Keratinocyte (primary cell): ENCODE data around the gene NCK2. TPM values are rescaled to one million over a fixed set of nuclear protein-coding genes. Genes with fewer than 3 reads are reported as not detected.

Source experiments
- DNase-seq: peaks from one replicate; pipeline ENCODE4 v3.0.0-alpha.2; 2011; ENCODE audit warnings: low read depth, missing footprints, low spot score
- FAIRE-seq: peaks from 2 replicates; lab custom pipeline; 2011; peaks lifted over from hg19 to GRCh38; lab: Jason Lieb, UNC
- H2AFZ ChIP-seq: 2 replicates; pipeline ENCODE4 v1.6.0; 2012; ENCODE audit warnings: low read length, control low read depth, inconsistent platforms; ENCODE audit not compliant: control insufficient read depth
- H3K27ac ChIP-seq: 2 replicates; pipeline ENCODE4 v1.5.1; 2011; ENCODE audit warnings: low read length; ENCODE audit not compliant: control insufficient read depth, insufficient read depth
- H3K27me3 ChIP-seq: 3 replicates; pipeline ENCODE4 v1.6.0; 2011; ENCODE audit warnings: low read length; ENCODE audit not compliant: control insufficient read depth, insufficient read depth; ENCODE audit errors: extremely low read depth
- H3K36me3 ChIP-seq, 2 experiments: 2 replicates in 1 of 2; 3 replicates in 1 of 2; pipeline ENCODE4 v1.5.1; 2011; ENCODE audit warnings: low read length in 2 of 2, mild to moderate bottlenecking in 1 of 2; ENCODE audit not compliant: control insufficient read depth in 2 of 2, insufficient read depth in 2 of 2; ENCODE audit errors: extremely low read depth in 1 of 2
- H3K4me1 ChIP-seq: 3 replicates; pipeline ENCODE4 v1.5.1; 2011; ENCODE audit warnings: low read length; ENCODE audit not compliant: control insufficient read depth, insufficient read depth; ENCODE audit errors: extremely low read depth
- H3K4me2 ChIP-seq: 3 replicates; pipeline ENCODE4 v1.6.0; 2011; ENCODE audit warnings: low read depth, low read length; ENCODE audit not compliant: control insufficient read depth, insufficient read depth; ENCODE audit errors: extremely low read depth
- H3K4me3 ChIP-seq, 3 experiments: fragments of 200-600 bp in 1 of 3; sonication (generic) in 1 of 3; 2 replicates in 2 of 3; 3 replicates in 1 of 3; pipeline ENCODE4 v1.5.1; 2011 to 2016; ENCODE audit warnings: low read length in 3 of 3, mild to moderate bottlenecking in 3 of 3, control low read depth in 2 of 3, inconsistent platforms in 1 of 3, low read depth in 1 of 3, mixed read lengths in 1 of 3, mixed run types in 1 of 3, moderate library complexity in 1 of 3; ENCODE audit not compliant: control insufficient read depth in 2 of 3, insufficient read depth in 2 of 3; ENCODE audit errors: extremely low read depth in 1 of 3
- H3K79me2 ChIP-seq: 2 replicates; pipeline ENCODE4 v1.6.0; 2012; ENCODE audit warnings: low read length; ENCODE audit not compliant: control insufficient read depth, insufficient read depth
- H3K9ac ChIP-seq: 3 replicates; pipeline ENCODE4 v1.6.0; 2011; ENCODE audit warnings: low read length; ENCODE audit not compliant: control insufficient read depth, insufficient read depth; ENCODE audit errors: extremely low read depth
- H3K9me1 ChIP-seq: 3 replicates; pipeline ENCODE4 v1.6.0; 2011; ENCODE audit warnings: low read length; ENCODE audit not compliant: control insufficient read depth, insufficient read depth; ENCODE audit errors: extremely low read depth
- H3K9me3 ChIP-seq: 2 replicates; pipeline ENCODE4 v1.5.1; 2012; ENCODE audit warnings: low read depth, low read length; ENCODE audit not compliant: control insufficient read depth
- H4K20me1 ChIP-seq: 3 replicates; pipeline ENCODE4 v1.6.0; 2011; ENCODE audit warnings: low read length; ENCODE audit not compliant: control insufficient read depth, insufficient read depth; ENCODE audit errors: extremely low read depth
- EZH2 ChIP-seq: IDR thresholded peaks from one replicate; pipeline ENCODE4 v1.6.1; 2012; ENCODE audit warnings: inconsistent platforms, mild to moderate bottlenecking, low read length, moderate library complexity
- dilution Hi-C: fragments of 300-500 bp; cut with MboI; formaldehyde crosslinking; loops from one replicate; pipeline ENCODE4 v1.7.0; 2020; ENCODE audit warnings: low sequenced_read_pairs; ENCODE audit not compliant: extremely low pct_ligation_motif_present
- polyA plus RNA-seq, 5 experiments: library from polyadenylated mRNA; depleted of rRNA in 3 of 5; stranded (reverse) in 3 of 5; stranded (forward) in 1 of 5; unstranded in 1 of 5; fragments of >200 nt; gene quantifications; 1 replicate in 1 of 5; 2 replicates in 3 of 5; 3 replicates in 1 of 5; pipeline versions ENCODE4 v1.2.1 to v1.2.3, GENCODE V29; 2011 to 2012; ENCODE audit warnings: missing spikeins in 2 of 5, low read depth in 1 of 5, low replicate concordance in 1 of 5
- TF ChIP-seq, protein P1 (sequence below), 3 experiments: IDR thresholded peaks in 1 of 3; conservative IDR thresholded peaks in 1 of 3; optimal IDR thresholded peaks in 1 of 3; 2 replicates in 2 of 3; 3 replicates in 1 of 3; pipeline versions ENCODE3 to v1.5.1; 2011; ENCODE audit warnings: low read length in 3 of 3, mild to moderate bottlenecking in 3 of 3, moderate library complexity in 2 of 3, control low read depth in 1 of 3, inconsistent platforms in 1 of 3; ENCODE audit not compliant: insufficient read depth in 2 of 3; ENCODE audit errors: extremely low read depth in 1 of 3

Gene NCK2
- polyA plus RNA-seq, 1 donor (not counting 4 experiments of a cell fraction or from before 2014, with no cell fraction given): 31.4 TPM

DNA sequence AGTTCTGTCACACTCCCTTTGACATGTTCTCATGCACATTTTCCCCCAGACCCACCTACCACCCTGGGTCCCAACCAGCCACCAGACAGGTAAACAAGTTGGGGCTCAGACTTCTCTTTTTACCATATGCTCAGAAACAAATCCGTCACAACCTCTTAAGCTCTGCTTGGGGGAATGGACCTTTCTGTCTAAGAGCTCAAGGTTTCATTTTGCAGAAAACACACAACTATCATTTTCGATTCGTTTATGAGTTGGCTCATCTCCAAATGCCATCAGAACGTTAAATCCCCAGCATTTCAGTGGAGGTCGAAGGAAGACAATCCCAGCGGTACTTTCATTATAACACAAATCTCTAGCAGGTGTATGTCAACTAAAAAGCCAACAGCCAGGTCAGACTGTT is 30.6 kb upstream of the NCK2 start:
- no peak for DNase-seq
- Histone ChIP-seq H3K4me2 (no peak overlapping the region), H2AFZ (no peak overlapping the region), H3K9ac (no peak overlapping the region), H3K36me3 (no peaks in the 10 kb centered on the region), H3K27ac (no peak overlapping the region), H3K9me1 (no peaks in the 10 kb centered on the region), H3K79me2 (no peaks in the 10 kb centered on the region), H4K20me1 (no peaks in the 10 kb centered on the region), H3K4me3 (no peak overlapping the region), H3K27me3 (no peaks in the 10 kb centered on the region), H3K4me1 (peaks cover 25% of the 10 kb centered on the region), H3K9me3 (no peaks in the 10 kb centered on the region)
- dilution Hi-C loops: no loop called here
- TF ChIP-seq, protein P1, sequence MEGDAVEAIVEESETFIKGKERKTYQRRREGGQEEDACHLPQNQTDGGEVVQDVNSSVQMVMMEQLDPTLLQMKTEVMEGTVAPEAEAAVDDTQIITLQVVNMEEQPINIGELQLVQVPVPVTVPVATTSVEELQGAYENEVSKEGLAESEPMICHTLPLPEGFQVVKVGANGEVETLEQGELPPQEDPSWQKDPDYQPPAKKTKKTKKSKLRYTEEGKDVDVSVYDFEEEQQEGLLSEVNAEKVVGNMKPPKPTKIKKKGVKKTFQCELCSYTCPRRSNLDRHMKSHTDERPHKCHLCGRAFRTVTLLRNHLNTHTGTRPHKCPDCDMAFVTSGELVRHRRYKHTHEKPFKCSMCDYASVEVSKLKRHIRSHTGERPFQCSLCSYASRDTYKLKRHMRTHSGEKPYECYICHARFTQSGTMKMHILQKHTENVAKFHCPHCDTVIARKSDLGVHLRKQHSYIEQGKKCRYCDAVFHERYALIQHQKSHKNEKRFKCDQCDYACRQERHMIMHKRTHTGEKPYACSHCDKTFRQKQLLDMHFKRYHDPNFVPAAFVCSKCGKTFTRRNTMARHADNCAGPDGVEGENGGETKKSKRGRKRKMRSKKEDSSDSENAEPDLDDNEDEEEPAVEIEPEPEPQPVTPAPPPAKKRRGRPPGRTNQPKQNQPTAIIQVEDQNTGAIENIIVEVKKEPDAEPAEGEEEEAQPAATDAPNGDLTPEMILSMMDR (optimal IDR thresholded peaks at IDR 0.05 in 1 of 3, IDR thresholded peaks at IDR 0.05 in 1 of 3, conservative IDR thresholded peaks at IDR 0.05 in 1 of 3; ENCODE audit: extremely low read depth in 1 of 3, insufficient read depth in 2 of 3, low read length in 3 of 3): no peak
- no peak for TF ChIP-seq EZH2
- FAIRE-seq: no peak

DNA sequence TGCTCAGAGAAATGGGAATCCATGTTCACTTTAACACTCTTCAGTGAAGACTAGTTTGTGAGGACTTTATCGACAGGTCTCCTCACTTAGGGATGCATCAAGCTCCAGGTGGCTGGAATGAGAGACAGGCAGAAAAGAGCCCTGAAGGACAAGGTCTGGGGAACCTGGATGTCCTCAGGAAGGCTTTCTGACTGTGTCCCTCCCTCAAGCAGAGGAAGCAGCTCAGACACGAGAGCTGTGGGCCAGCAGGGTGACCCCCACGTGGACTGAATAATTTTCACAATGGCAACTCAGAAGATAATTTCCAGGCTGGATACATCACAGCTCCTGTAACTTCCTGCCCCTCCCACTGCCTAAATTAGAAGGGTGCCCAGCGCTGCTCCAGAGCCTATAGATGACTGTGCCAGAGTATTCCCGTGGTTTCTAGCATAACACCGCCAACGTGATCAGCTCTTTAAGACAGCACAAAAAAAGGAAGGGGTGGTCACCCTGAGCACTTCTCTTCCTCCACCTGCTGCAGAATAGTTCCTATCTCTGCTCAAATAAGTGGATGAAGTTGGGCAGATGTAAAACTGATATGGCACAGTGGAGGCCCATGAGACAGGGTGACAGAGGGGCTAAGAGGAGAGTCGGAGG is 25.7 kb upstream of the NCK2 start:
- dilution Hi-C loops: no loop called here

More for the DNA sequence above, 25.7 kb upstream of the NCK2 start:
- Histone ChIP-seq H4K20me1 (no peaks in the 10 kb centered on the region), H3K9me3 (no peaks in the 10 kb centered on the region), H2AFZ (no peak overlapping the region), H3K9ac (no peak overlapping the region), H3K9me1 (no peaks in the 10 kb centered on the region), H3K36me3 (no peaks in the 10 kb centered on the region), H3K27ac (no peak overlapping the region), H3K79me2 (no peaks in the 10 kb centered on the region), H3K27me3 (no peaks in the 10 kb centered on the region), H3K4me2 (no peak overlapping the region), H3K4me3 (no peak overlapping the region), H3K4me1 (no peaks in the 10 kb centered on the region)
- FAIRE-seq (no peak), DNase-seq (no peak)
- TF ChIP-seq, protein P1 (optimal IDR thresholded peaks at IDR 0.05 in 1 of 3, IDR thresholded peaks at IDR 0.05 in 1 of 3, conservative IDR thresholded peaks at IDR 0.05 in 1 of 3; ENCODE audit: extremely low read depth in 1 of 3, insufficient read depth in 2 of 3, low read length in 3 of 3): no peak
- no peak for TF ChIP-seq EZH2
